Mononuclear cell (primary cell): ENCODE data around the gene SHISAL1. TPM values are rescaled to one million over a fixed set of nuclear protein-coding genes. Genes with fewer than 3 reads are reported as not detected.

Experiments used
- H3K27me3 ChIP-seq: 2 replicates; pipeline ENCODE4 v1.6.0; 2011; ENCODE audit warnings: low read length, control low read depth; ENCODE audit not compliant: insufficient read depth
- H3K4me1 ChIP-seq: 2 replicates; pipeline ENCODE4 v1.5.1; 2011; ENCODE audit warnings: mild to moderate bottlenecking, low read length, control low read depth; ENCODE audit not compliant: insufficient read depth
- H3K4me3 ChIP-seq: 2 replicates; pipeline ENCODE4 v1.5.1; 2011; ENCODE audit warnings: mild to moderate bottlenecking, low read length, moderate library complexity
- H3K9me3 ChIP-seq: 2 replicates; pipeline ENCODE4 v1.5.1; 2011; ENCODE audit warnings: low read depth, mild to moderate bottlenecking, control low read depth, low read length
- total RNA-seq: library from RNA; depleted of rRNA; stranded (reverse); fragments of >200 nt; gene quantifications from one replicate; pipeline ENCODE4 v1.2.3, GENCODE V29; 2012

SHISAL1 gene
- total RNA-seq, 1 donor: not detected

DNA sequence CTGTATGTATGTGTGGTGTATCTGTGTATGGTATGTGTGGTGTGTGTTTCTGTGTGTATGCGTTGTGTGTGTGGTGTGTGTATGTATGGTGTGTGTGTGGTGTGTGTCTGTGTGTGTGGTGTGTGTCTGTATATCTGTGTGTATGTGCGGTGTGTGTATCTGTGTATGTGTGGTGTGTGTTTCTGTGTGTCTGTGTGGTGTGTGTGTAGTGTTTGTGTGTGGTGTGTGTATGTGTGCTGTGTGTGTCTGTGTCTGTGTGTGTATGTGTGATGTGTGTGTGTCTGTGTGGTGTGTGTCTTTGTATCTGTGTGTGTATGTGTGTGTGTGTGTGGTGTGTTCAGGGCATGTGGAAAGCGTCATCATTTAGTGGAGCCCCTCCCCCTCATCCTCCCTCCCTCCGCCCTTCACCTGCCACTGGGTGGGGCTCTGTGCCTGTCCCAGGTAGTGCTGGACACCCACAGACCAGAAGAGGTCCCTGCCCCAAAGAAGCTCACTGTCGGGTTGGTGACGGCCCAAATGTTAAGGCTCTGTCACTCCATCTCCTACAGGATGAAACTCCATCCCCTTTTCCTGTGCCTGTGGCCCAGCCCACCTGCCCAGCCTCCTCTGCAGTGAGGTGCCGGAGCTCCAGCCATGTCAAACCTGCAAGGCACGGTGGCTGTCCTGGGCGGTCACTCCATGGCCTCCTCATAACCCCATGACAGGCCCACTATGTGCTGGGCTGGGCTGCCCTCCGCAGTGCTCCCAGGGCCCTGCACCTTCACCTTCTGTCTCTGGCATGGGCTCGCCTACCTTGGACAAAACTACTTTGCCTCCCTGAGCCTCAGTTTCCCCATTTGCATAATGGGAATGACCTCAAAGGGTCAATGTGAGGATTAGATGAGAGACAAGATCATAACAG lies 23.4 kb upstream of the SHISAL1 start:
- Histone ChIP-seq H3K4me3 (no peak overlapping the region), H3K27me3 (peaks cover 20% of the 10 kb centered on the region), H3K4me1 (no peaks in the 10 kb centered on the region), H3K9me3 (no peaks in the 10 kb centered on the region)

DNA sequence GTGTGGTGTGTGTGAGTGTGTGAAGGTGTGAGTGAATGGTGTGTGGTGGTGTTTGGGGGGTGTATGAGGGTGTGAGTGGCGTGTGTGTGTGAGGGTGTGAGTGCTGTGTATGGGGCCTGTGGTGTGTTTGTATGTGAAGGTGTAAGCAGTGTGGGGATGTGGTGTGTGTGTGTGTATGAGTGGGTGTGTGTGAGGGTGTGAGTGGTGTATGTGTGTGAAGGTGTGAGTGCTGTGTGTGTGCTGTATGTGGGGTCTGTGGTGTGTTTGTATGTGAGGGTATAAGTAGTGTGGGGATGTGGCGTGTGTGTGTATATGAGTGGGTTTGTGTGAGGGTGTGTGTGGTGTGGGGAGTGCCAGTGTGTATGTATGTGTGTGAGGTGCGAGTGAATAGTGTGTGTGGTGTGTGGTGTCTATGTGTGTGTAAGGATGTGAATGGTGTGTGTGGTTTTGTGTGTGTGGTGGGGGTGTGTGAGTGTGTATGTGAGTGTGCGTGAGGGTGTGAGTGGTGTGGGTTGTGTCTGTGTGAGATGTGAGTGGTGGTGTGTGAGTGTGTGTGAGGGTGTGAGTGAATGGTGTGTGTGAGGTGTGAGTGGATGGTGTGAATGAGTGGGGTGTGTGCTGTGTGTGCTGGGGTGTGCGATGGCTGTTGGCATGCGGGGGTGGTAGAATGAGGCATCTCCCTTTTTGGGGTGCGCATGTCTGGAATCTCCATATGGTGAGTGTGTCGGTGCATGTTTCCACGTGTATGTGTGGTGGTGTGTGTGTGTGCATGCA lies 22.5 kb upstream of the SHISAL1 start:
- H3K4me1 ChIP-seq: no peaks in the 10 kb centered on the region
- no peaks in the 10 kb centered on the region for H3K9me3 ChIP-seq
- peaks cover 25% of the 10 kb centered on the region for H3K27me3 ChIP-seq
- no peak overlapping the region for H3K4me3 ChIP-seq

DNA sequence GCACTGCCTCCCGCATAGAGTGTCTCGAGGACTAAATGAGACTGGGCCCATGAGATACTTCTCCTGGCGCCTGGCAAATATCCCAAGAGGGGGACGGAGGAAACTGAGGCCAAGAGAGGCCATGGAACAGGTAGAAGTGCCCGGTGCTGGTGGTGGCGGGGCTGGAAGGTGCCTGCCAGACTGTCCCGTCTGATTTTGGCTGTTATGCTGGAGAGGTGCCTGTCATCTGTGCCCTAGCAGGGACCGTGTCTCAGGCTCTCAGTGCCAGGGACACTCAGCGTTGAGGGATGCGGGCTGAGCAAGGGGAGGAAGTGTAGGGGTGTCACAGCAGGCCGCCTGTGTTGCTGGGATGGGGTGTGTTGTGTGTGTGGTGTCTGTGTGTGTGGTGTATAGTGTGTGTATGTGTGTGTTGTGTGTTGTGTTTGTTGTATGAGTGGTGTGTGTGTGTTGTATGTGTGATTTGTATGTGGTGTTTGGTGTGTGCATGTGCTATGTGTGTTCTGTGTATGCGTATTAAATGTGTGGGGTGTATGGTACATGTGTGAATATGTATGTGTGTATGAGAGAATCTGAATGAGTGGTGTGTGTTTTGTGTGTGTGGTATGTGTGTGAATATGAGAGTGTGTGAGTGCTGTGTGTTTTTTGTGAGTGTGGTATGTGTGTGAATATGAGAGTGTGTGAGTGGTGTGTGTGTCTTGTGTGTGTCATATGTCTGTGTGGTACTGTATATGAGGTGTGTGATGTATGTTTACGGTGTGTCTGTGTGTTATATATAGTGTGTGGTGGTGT lies 21.3 kb upstream of the SHISAL1 start:
- Histone ChIP-seq H3K27me3 (peaks cover 35% of the 10 kb centered on the region), H3K4me3 (no peak overlapping the region), H3K4me1 (no peaks in the 10 kb centered on the region), H3K9me3 (no peaks in the 10 kb centered on the region)

DNA sequence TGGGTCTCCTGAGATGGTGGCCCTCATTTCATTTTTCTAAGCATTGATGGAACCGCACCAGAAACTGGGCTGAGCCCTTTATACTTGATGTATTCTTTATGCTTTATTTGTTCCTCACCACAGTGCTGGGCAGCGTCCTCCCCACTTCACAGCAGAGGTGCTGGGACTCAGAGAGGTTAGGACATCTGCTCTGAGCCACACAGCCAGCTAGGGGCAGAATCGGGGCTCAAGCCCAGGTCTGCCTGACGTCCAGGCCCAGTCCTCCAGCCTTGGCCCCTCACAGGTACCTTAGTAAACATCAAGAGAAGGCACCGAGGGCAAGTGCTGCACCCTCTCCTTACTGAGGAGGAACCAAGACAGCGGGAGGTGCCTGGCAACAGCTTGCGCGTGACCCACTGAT lies 20.2 kb upstream of the SHISAL1 start:
- Histone ChIP-seq H3K9me3 (no peaks in the 10 kb centered on the region), H3K27me3 (peaks cover 38% of the 10 kb centered on the region), H3K4me1 (no peaks in the 10 kb centered on the region), H3K4me3 (no peak overlapping the region)

DNA sequence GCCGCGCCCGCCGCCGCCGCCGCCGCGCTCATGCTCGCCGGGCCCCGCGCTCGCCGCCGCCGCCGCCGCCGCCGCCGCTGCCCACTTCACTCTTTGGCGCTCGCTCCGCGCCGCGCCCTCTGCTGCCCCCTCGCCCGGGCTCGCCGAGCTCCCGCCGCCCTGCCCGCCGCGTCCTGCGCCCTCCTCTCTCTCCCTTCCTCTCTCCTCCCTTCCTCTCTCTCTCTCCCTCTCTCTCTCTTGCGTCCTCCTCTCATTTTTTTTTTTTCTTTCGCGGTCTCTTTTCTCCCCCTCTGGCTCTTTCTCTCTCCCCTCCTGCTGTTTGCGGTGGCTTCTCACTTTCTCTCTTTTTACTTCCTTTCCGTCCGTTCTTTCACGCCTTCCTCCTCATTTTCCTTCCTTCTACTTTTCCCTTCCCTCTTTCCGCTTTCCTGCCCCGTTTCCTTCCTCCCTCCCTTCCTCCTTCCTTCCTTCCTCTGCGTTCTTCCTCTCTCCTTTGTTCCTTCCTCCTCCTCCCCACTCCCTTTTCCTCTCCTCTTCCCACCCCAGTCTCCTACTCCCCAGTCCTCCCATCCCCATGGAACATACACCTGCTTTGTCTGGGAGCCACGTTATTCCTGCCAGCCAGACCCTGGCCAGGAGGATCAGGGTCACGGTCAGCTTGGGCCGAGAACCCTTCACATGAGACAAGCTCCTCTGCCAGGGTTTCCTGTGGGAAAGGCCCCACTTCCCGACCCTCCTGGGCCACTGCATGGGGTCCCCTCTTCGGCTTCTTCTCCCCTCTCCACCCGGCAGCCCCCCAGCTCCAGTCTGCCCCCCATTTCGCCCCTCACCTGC lies 19.3 kb upstream of the SHISAL1 start:
- H3K27me3 ChIP-seq: peaks cover 38% of the 10 kb centered on the region
- no peak overlapping the region for H3K4me3 ChIP-seq
- no peaks in the 10 kb centered on the region for H3K4me1 ChIP-seq
- no peaks in the 10 kb centered on the region for H3K9me3 ChIP-seq

DNA sequence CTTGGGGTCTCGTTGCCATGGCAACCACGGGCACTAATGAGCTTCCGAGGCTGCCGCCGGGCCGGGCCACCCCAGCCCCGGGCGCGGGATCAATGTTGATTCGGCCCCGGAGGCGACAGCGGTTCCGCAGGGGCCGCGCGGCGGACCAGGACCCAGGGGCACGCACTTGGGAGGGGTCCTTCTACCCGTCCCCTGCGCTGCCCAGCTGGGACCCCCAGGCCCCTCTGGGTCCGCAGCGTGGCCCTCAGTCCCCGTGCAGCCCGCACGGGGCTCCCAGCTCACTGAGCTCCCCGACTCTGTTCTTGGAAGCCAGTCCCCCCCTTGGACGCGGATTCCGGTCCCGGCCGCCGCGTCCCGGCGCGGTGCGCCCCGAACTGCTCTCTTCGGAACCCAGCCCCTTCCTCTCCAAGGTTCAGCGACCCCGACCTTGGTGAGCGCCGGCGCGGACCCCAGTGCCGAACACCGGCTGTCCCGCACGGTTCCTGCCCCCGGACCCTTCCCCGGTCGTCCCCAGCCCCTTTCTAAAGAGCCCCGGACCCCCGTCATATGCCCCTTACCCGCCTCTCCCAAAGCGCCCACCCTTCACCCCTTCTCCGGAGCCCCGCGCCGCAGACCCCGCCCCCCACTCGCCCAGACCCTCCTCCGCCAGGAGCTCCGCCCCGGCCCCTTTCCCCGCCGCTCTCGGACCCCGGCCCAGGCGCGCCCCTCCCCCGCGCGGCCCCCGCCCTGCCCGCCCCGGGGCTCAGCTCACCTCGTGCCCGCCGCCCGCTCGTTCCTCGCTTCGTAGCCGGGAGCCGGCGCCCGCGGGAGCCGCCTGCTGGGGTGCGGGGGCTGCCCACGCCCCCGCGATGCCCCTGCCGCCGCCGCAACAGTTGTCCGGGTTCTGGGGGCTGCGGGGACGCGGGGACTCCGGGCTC lies 18.3 kb upstream of the SHISAL1 start:
- peaks cover 41% of the 10 kb centered on the region for H3K27me3 ChIP-seq
- peaks cover 5% of the 10 kb centered on the region for H3K4me1 ChIP-seq
- H3K4me3 ChIP-seq: no peak overlapping the region
- no peaks in the 10 kb centered on the region for H3K9me3 ChIP-seq

DNA sequence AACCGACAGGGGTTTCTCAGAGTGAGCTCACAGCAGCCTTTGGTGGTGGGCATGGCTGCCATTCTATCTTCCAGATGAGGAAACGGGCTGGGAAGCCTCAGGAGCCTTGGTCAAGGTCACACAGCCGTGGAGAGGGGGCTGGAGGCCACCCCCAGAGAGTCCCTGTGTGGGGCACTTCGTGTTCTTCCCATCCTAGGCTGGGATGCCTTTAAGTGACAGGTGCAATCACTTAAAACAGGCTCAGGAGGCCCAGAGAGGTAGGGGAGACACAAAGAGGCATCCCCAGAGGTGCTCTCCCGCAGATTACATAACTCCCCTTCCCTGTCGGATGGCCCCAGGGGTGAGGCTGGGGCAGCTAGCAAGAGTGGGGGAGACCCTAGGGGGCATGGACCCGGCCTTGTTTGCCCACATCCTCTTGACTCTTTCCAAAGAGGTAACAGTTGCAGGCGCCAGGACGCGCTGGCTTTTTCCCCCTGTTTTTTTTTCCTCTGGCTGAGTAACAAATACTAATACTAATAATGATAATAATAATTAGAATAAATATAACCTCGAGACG lies 17.5 kb upstream of the SHISAL1 start:
- Histone ChIP-seq H3K4me1 (peaks cover 11% of the 10 kb centered on the region), H3K27me3 (peaks cover 44% of the 10 kb centered on the region), H3K9me3 (no peaks in the 10 kb centered on the region), H3K4me3 (no peak overlapping the region)

DNA sequence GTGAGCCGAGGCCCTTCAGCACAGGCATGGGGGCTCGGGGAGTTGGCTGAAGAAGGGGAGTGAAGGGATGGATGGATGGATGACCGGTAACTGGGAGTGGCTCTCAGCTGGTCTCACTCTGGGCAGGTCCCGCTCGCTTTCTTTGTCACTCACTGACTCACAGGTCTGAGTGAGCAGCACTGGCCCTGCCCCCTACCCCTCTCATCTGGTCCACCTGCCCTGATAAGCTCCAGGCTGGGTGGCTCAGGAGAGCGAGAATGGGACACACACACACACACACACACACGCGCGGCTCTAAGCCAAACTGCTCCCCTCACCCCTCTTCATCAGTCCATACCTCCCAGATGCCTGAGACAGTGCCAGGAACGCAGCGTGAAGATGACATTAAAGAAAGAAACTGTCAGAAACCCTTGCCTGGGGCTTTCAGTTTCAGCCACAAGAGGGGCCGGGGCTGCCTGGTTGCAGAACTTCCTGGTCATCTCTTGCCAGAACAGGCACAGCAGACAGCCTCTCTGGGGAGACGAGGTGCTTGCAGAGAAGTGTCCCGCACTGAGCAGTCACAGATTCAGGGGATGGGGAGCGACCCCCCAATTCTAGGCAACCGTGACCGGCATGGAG lies 16.5 kb upstream of the SHISAL1 start:
- H3K4me1 ChIP-seq: peaks cover 11% of the 10 kb centered on the region
- peaks cover 44% of the 10 kb centered on the region for H3K27me3 ChIP-seq
- H3K4me3 ChIP-seq: no peak overlapping the region
- H3K9me3 ChIP-seq: no peaks in the 10 kb centered on the region

DNA sequence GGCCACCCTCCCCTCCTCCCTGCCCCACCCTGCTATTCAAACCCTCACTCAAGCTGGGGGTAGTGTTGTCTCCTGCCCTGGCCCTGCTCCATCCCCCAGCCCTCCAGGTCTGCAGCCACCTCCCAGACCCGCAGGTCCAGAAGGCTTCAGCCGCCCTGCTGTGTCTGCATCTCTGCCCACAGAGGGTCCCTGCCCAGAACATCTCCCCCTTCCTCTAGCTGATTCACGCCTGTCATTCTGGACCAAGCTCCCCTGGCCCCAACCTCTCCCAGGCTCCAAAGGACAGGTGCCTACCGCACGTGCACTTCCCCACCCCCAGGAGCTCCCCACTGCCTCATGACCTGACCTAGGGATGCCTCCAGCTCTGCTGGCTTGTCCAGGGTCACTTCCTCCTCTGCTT lies 16.0 kb upstream of the SHISAL1 start:
- Histone ChIP-seq H3K27me3 (peaks cover 39% of the 10 kb centered on the region), H3K9me3 (no peaks in the 10 kb centered on the region), H3K4me3 (no peak overlapping the region), H3K4me1 (peaks cover 11% of the 10 kb centered on the region)

DNA sequence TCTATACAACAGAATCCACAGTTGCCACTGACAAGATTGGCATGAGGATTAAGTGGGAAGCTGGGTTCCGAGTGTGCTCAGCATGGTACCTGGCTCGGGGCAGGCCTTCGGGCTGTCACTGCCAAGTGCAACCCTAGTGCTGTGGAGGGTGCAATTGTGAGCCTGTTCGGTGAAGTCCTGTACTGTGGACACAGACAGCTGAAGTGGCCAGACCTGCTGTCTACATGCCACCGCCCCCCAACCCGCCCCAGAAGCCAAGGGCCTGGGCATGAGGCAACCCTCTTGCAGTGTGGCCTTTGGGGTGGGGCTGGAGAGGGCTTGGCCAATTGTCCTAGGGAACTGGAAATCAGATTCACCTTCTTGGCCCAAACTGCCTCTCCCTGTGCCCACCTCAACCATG lies 15.6 kb upstream of the SHISAL1 start:
- no peak overlapping the region for H3K4me3 ChIP-seq
- peaks cover 37% of the 10 kb centered on the region for H3K27me3 ChIP-seq
- no peaks in the 10 kb centered on the region for H3K9me3 ChIP-seq
- H3K4me1 ChIP-seq: peaks cover 11% of the 10 kb centered on the region

DNA sequence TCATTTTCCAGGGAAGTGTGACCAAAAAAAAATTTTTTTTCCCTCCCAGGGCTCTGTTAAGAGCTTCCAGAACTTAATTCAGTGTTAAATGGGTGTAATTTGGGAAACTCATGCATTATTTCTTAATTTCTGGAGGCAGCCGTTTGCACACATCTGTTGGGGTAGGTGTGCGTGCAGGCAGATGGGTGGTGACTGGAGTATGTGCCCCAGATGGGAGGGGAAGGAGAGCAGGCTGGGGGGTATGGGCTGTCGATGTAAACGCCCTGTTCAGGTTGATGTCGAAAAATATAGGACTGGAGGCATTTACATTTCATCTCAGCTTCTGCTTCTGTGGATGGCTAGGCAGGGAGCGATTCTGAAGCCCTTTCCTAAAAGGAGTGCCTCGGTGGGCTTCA lies 13.7 kb upstream of the SHISAL1 start:
- Histone ChIP-seq H3K4me3 (peak overlapping the region; percentile 36), H3K27me3 (peaks cover 24% of the 10 kb centered on the region), H3K9me3 (no peaks in the 10 kb centered on the region), H3K4me1 (peaks cover 11% of the 10 kb centered on the region)

DNA sequence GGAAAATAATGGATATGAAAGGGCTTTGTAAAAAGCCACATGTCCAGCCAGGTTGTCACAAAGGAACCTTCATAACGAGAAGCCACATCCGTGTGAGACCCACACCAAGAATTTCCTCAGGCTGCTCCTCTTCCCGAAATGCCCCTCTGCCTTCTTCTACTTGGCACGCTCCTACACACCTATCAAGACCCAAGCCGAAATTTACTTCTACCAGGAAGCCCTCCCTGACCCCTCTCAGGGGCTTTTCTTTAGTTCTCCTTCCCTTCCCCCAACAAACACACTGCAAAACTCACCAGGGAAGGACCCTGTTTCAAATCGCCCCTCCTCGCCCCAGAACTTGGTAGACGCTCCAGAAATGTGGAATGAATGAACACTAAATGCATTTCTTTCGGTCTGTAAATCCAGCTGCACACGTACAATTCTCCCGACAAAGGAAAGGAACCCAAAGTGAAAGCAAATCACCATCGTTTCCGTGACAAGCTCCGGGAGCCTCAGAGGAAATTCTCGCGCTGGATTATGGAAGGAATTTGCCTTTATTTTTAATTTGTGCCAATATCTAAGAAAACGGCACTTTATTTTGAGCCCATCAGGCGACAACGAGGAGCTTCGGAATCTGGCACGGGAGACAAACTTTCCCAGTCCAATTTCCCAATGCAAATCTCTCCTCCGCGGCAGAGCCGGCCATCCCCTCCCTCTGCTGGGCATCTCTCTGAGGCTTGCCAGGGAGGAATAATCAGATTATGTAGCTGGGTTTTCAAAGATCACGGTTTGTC lies 13.2 kb upstream of the SHISAL1 start:
- peak overlapping the region; percentile 36 for H3K4me3 ChIP-seq
- no peaks in the 10 kb centered on the region for H3K9me3 ChIP-seq
- peaks cover 11% of the 10 kb centered on the region for H3K4me1 ChIP-seq
- peaks cover 23% of the 10 kb centered on the region for H3K27me3 ChIP-seq
